Large intestine (tissue), 3 donors: Measurements from ENCODE around the gene ADAMTS1. TPM values are rescaled to one million over a fixed set of nuclear protein-coding genes. Genes with fewer than 3 reads are reported as not detected.

ENCODE experiments used
- DNase-seq, 2 donors: peaks; one replicate each; pipeline versions ENCODE4 v3.0.0 to v3.0.0-alpha.2; 2013
- H3K27ac ChIP-seq: one replicate; pipeline ENCODE4 v1.5.1; 2013; ENCODE audit warnings: low read length
- H3K27me3 ChIP-seq: 2 replicates; pipeline ENCODE4 v1.6.1; 2013; ENCODE audit warnings: low read length; ENCODE audit not compliant: control insufficient read depth, insufficient read depth
- H3K36me3 ChIP-seq: 2 replicates; pipeline ENCODE4 v1.6.1; 2013; ENCODE audit warnings: low read length; ENCODE audit not compliant: control insufficient read depth, insufficient read depth
- H3K4me1 ChIP-seq: one replicate; pipeline ENCODE4 v1.6.1; 2013; ENCODE audit warnings: low read length; ENCODE audit not compliant: control insufficient read depth, insufficient read depth
- H3K4me3 ChIP-seq: one replicate; pipeline ENCODE4 v1.5.1; 2013; ENCODE audit warnings: low read length
- H3K9me3 ChIP-seq: one replicate; pipeline ENCODE4 v1.6.1; 2013; ENCODE audit warnings: mild to moderate bottlenecking, low read depth, low read length, moderate library complexity; ENCODE audit not compliant: control insufficient read depth
- WGBS: methylation state at CpG from one replicate; pipeline ENCODE4 v1.1.5; 2013; ENCODE audit warnings: low lambda C conversion rate; ENCODE audit not compliant: insufficient coverage; 5-methylcytosine and 5-hydroxymethylcytosine counted together
- polyA plus RNA-seq: library from polyadenylated mRNA; unstranded; fragments of 120-200 nt; gene quantifications from one replicate; pipeline ENCODE4 v1.2.1, GENCODE V29; 2013

Gene ADAMTS1
- polyA plus RNA-seq, 1 donor, result 32.5 TPM

GRCh38 chr21:26801498-26801897 lies 43.7 kb downstream of the ADAMTS1 start:
- DNase-seq, result no peak
- Histone ChIP-seq H3K9me3 (no peaks in the 10 kb centered on the region), H3K27me3 (no peaks in the 10 kb centered on the region), H3K36me3 (no peaks in the 10 kb centered on the region), H3K4me1 (no peaks in the 10 kb centered on the region), H3K4me3 (no peak overlapping the region), H3K27ac (peak overlapping the region; percentile 65)
- no CpG with 5 or more reads among the region's 1 CpG for WGBS

GRCh38 chr21:26800970-26801431 lies 44.2 kb downstream of the ADAMTS1 start:
- peak overlapping the region; percentile 65 for H3K27ac ChIP-seq

DNA sequence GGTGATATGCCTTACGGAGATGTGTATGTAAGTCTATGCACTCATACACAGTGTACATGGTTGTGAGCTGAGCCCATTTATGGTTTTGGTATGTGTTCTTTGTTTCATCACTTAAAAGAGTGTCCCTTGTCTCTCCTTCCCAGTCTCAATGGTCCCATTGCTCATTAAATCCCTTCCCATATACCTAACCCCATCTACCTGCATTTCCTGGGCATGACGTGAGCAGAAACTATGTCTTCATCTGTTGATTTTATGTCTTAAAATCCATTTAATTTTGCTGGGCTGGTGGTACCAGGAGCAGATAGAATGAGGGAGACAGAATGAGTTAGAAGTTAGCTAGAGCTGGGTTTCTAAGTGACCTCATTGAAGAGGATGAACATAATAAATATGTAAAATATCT lies 44.8 kb downstream of the ADAMTS1 start:
- H3K9me3 ChIP-seq, result no peaks in the 10 kb centered on the region
- DNase-seq, result no peak
- no peak overlapping the region for H3K4me3 ChIP-seq
- H3K27ac ChIP-seq, result peak overlapping the region; percentile 65
- no peaks in the 10 kb centered on the region for H3K36me3 ChIP-seq
- H3K4me1 ChIP-seq, result no peaks in the 10 kb centered on the region
- no peaks in the 10 kb centered on the region for H3K27me3 ChIP-seq
- no CpG with 5 or more reads among the region's 2 CpGs for WGBS

More at GRCh38 chr21:26800970-26801431, 44.2 kb downstream of the ADAMTS1 start:
- Histone ChIP-seq H3K4me1 (no peaks in the 10 kb centered on the region), H3K4me3 (no peak overlapping the region), H3K9me3 (no peaks in the 10 kb centered on the region), H3K36me3 (no peaks in the 10 kb centered on the region), H3K27me3 (no peaks in the 10 kb centered on the region)
- 93% methylated on average over 2 of the region's 9 CpGs for WGBS
- DNase-seq, result no peak

GRCh38 chr21:26800001-26800400 lies 45.2 kb downstream of the ADAMTS1 start:
- Histone ChIP-seq H3K4me3 (no peak overlapping the region), H3K27ac (no peak overlapping the region), H3K9me3 (no peaks in the 10 kb centered on the region), H3K36me3 (no peaks in the 10 kb centered on the region), H3K4me1 (no peaks in the 10 kb centered on the region), H3K27me3 (no peaks in the 10 kb centered on the region)
- DNase-seq, result no peak
- no CpG with 5 or more reads among the region's 3 CpGs for WGBS

DNA sequence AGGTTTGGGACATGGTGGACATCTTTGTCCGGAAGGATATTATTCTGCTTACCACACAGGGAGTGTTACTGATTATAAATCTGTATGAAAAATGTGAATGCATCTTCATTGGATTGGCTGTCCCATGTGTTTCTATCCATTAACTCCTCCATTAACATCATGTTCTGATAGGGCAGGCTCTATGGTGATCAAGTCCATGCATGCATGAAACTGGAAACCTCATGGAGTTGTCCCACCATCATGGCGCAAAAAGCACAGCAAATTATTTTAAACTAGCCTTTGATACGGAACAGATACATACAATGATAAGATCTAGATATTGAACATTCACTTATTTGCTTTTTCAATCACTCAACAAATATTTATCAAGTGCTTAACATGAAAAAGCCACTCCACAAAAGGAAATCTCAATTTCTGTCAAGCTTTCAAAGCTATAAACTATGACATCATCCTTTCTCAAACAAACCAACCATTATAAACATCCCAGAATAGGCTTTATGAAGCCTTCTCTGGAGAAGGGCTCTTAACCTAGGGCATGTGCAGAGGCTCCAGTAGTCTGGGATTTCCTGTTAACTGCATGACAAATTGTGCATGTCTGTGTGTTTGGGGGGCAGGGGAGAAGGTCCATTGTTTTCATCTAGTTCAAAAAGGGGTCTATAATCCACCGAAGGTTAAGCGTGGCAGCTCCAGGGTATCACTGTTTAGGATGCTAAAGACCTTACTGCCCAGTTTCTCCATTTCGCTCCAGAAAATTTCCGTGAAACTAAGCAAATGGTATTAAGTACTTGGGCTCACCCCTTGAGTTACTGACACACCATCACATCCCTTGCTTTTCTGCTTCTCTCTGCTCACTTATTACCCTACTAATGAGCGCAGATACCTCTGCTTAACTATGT lies 46.1 kb downstream of the ADAMTS1 start:
- Histone ChIP-seq H3K27me3 (no peaks in the 10 kb centered on the region), H3K9me3 (no peaks in the 10 kb centered on the region), H3K4me1 (no peaks in the 10 kb centered on the region), H3K4me3 (no peak overlapping the region), H3K36me3 (no peaks in the 10 kb centered on the region), H3K27ac (no peak overlapping the region)
- WGBS, result 57% methylated on average over 2 of the region's 8 CpGs
- DNase-seq, result peak in 1 of 2 donors; percentile 26

DNA sequence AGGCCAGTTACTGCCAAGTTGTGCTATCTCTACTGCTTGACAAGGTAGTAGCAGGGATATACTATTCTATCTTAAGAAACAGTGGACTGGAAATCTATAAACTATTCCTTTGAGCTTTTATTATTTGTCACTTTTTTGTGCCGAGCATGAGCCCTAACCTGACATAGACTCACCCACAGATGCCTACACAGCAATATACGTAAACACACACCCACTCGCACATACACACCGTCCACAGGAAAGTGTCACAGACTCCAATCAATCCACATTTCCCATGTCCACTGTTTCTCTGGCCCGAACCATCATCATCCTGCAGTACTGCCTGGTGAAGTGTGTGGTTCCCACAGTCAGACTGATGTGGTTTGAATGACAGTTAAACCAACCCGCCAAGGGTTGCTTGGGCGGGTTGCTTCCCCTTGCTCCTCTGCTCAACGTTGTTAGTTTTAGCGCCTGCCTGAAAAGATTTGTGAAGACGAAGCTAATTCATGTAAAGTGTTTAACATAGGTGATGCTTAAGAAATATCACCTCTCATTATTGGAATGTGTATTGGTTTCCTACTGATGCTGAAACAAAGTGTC lies 47.2 kb downstream of the ADAMTS1 start:
- Histone ChIP-seq H3K36me3 (no peaks in the 10 kb centered on the region), H3K4me3 (no peak overlapping the region), H3K27me3 (no peaks in the 10 kb centered on the region), H3K4me1 (no peaks in the 10 kb centered on the region), H3K9me3 (no peaks in the 10 kb centered on the region), H3K27ac (no peak overlapping the region)
- WGBS, result 100% methylated on average over 4 of the region's 10 CpGs
- no peak for DNase-seq

DNA sequence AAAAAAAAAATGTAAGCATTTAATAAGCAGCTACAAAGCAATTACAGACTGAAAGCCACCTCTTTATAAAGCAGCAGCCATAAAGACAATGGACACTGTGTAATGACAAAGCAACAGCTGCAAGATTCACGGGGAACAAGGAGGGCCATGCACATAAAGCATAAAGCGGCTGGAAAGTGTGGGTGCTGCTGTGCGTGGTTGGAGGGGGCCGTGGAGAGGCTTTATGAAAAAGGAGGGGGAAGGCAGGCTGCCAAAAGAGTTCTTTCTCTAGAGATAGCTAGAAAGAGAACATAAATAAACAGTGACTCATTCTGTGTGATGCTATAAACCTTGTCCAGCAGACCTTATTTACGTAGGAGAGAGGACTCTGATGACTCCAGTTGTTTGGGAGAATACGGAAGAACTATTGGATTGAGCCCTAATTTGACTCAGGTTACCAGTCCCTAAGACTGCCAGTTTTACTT lies 49.3 kb downstream of the ADAMTS1 start:
- Histone ChIP-seq H3K36me3 (no peaks in the 10 kb centered on the region), H3K9me3 (no peaks in the 10 kb centered on the region), H3K4me3 (no peak overlapping the region), H3K4me1 (no peaks in the 10 kb centered on the region), H3K27ac (peak overlapping the region; percentile 21), H3K27me3 (no peaks in the 10 kb centered on the region)
- DNase-seq, result peak; percentile 60 to 68
- 0% methylated on average over 2 of the region's 6 CpGs for WGBS

DNA sequence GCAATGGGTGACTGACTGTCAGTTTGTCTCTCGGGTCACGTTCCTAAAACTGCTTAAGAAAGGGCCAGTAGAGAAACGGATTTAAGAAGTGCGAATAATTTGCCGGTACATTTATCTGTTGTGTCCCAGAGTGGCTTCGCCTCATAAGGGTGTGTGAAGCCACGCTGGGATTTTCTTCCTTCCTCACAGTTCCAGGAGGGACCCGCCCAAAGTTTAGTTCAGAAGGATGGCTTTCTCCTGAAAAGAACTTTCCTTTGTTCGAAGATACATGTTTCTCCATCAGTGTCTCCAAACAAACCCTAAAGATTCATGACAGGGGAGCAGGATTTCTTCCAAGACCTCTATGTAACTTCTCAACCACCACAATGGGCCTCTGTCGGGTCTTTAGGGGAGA lies 49.8 kb downstream of the ADAMTS1 start:
- no CpG with 5 or more reads among the region's 10 CpGs for WGBS
- no peak for DNase-seq
- Histone ChIP-seq H3K27me3 (no peaks in the 10 kb centered on the region), H3K27ac (peak overlapping the region; percentile 21), H3K4me1 (no peaks in the 10 kb centered on the region), H3K4me3 (no peak overlapping the region), H3K36me3 (no peaks in the 10 kb centered on the region), H3K9me3 (no peaks in the 10 kb centered on the region)

DNA sequence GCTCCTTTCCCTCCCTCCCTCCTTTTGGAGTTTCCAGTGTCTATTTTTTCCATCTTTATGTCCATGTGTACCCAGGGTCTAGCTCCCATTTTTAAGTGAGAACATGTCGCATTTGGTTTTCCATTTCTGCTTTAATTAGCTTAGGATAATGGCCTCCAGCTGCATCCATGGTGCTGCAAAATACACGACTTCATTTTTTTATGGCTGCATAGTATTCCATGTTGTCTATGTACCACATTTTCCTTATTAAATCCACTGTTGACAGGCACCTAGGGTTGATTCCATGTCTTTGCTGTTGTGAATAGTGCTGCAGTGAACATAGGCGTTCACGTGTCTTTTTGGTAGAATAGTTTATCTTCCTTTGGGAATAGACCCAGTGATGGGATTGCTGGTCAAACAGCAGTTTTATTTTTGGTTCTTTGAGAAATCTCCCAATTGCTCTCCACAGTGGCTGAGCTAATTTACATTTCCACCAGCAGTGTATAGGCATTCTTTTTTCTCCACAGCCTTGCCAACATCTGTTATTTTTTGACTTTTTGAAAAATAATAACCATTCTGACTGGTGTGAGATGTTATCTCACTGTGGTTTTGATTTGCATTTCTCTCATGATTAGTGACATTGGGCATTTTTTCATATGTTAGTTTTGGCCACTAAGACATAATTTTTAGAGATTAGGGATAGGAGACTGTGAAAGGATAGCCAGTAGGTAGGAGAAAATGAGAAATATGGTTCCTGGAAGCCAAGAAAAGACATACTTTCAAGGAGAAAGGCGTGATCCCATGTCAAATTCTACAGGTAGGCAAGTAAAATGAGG lies 50.4 kb downstream of the ADAMTS1 start:
- Histone ChIP-seq H3K36me3 (no peaks in the 10 kb centered on the region), H3K27ac (no peak overlapping the region), H3K4me3 (no peak overlapping the region), H3K27me3 (no peaks in the 10 kb centered on the region), H3K9me3 (no peaks in the 10 kb centered on the region), H3K4me1 (no peaks in the 10 kb centered on the region)
- WGBS, result 100% methylated on average over 3 of the region's 5 CpGs
- no peak for DNase-seq

GRCh38 chr21:26790296-26790695 lies 54.9 kb downstream of the ADAMTS1 start:
- H3K27me3 ChIP-seq, result no peaks in the 10 kb centered on the region
- no peaks in the 10 kb centered on the region for H3K9me3 ChIP-seq
- H3K4me3 ChIP-seq, result no peak overlapping the region
- H3K36me3 ChIP-seq, result no peaks in the 10 kb centered on the region
- H3K27ac ChIP-seq, result no peak overlapping the region
- no peaks in the 10 kb centered on the region for H3K4me1 ChIP-seq
- no peak for DNase-seq
